Neural crest cell (in vitro differentiated cells): ENCODE results near the gene TAP1. TPM values are rescaled to one million over a fixed set of nuclear protein-coding genes. Genes with fewer than 3 reads are reported as not detected.

Experiments used
- DNase-seq: peaks from one replicate; pipeline ENCODE4 v3.0.0; 2021; ENCODE audit warnings: low read depth, mixed read lengths, low spot score
- H3K27ac Mint-ChIP-seq: one replicate; pipeline ENCODE4 v1.8.0; 2021; ENCODE audit warnings: mild to moderate bottlenecking, mixed read lengths; ENCODE audit not compliant: unreplicated experiment
- H3K27me3 Mint-ChIP-seq: 2 replicates; pipeline ENCODE4 v1.8.0; 2021; ENCODE audit warnings: low read depth, mild to moderate bottlenecking, mixed read lengths
- H3K36me3 Mint-ChIP-seq: 2 replicates; pipeline ENCODE4 v1.8.0; 2021; ENCODE audit warnings: low read depth, mild to moderate bottlenecking, mixed read lengths
- H3K4me1 Mint-ChIP-seq: 2 replicates; pipeline ENCODE4 v1.8.0; 2021; ENCODE audit warnings: mixed read lengths
- H3K4me3 Mint-ChIP-seq: one replicate; pipeline ENCODE4 v1.8.0; 2021; ENCODE audit warnings: mild to moderate bottlenecking, mixed read lengths
- H3K9me3 Mint-ChIP-seq: 2 replicates; pipeline ENCODE4 v1.8.0; 2021; ENCODE audit warnings: mixed read lengths
- total RNA-seq: library from RNA; stranded (reverse); gene quantifications from 2 replicates; pipeline ENCODE4 v1.2.1, GENCODE V29; 2021
- TF ChIP-seq, protein P1 (sequence below): fragments of 200-600 bp; sonication (generic); conservative IDR thresholded peaks from 2 replicates; pipeline ENCODE4 v1.5.0; 2021; ENCODE audit warnings: antibody characterized with exemption, mild to moderate bottlenecking

TAP1 gene
- total RNA-seq, 1 donor from 2014 or later = 2.7 TPM

DNA sequence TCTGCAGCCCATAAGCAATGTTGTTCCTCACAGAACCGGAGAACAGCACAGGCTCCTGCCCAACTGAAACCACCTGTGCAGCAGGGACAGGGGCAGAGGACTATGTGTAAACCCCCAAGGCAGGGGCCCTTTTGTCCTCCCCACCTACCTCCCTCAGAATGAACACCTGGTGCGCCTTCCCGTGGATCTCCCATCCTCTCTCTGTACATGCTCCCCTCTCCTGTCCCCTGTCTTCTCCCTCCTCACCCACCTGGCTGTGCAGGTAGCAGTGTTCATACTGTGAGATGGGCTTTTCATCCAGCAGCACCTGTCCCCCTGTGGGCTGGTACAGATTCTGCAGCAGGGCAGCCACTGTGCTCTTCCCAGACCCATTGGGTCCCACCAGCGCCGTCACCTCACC lies 23.5 kb downstream of the TAP1 start:
- no peaks in the 10 kb centered on the region for H3K4me1 Mint-ChIP-seq

DNA sequence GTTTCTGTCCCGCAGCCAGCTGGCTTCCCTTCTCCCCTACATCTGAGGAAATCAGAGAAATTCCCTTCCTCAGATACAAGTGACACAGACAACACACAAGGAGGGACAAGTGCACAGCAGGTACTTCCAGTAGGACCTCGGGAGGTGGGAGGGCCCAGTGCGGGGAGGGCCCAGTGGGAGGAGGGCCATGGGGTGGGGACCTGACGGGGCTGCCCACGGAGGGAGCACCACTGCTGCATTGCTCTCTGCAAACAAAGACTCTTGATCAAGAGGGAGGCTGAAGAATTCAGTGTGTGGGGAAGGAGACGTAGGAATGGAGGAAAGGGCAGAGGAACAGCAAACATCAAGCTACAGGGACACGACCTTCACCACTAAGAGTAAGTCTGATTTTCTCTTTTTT lies 24.0 kb downstream of the TAP1 start:
- no peak overlapping the region for H3K4me3 Mint-ChIP-seq
- TF ChIP-seq, protein P1, sequence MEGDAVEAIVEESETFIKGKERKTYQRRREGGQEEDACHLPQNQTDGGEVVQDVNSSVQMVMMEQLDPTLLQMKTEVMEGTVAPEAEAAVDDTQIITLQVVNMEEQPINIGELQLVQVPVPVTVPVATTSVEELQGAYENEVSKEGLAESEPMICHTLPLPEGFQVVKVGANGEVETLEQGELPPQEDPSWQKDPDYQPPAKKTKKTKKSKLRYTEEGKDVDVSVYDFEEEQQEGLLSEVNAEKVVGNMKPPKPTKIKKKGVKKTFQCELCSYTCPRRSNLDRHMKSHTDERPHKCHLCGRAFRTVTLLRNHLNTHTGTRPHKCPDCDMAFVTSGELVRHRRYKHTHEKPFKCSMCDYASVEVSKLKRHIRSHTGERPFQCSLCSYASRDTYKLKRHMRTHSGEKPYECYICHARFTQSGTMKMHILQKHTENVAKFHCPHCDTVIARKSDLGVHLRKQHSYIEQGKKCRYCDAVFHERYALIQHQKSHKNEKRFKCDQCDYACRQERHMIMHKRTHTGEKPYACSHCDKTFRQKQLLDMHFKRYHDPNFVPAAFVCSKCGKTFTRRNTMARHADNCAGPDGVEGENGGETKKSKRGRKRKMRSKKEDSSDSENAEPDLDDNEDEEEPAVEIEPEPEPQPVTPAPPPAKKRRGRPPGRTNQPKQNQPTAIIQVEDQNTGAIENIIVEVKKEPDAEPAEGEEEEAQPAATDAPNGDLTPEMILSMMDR = no peak
- no peaks in the 10 kb centered on the region for H3K9me3 Mint-ChIP-seq
- H3K36me3 Mint-ChIP-seq = no peaks in the 10 kb centered on the region
- H3K27ac Mint-ChIP-seq = peak overlapping the region; percentile 14
- no peak for DNase-seq
- peaks cover 7% of the 10 kb centered on the region for H3K27me3 Mint-ChIP-seq
- H3K4me1 Mint-ChIP-seq = no peaks in the 10 kb centered on the region

More for the DNA sequence above, 23.5 kb downstream of the TAP1 start:
- TF ChIP-seq, protein P1 = no peak
- no peaks in the 10 kb centered on the region for H3K36me3 Mint-ChIP-seq
- DNase-seq = no peak
- no peak overlapping the region for H3K4me3 Mint-ChIP-seq
- H3K27ac Mint-ChIP-seq = no peak overlapping the region
- no peaks in the 10 kb centered on the region for H3K9me3 Mint-ChIP-seq
- peaks cover 7% of the 10 kb centered on the region for H3K27me3 Mint-ChIP-seq

DNA sequence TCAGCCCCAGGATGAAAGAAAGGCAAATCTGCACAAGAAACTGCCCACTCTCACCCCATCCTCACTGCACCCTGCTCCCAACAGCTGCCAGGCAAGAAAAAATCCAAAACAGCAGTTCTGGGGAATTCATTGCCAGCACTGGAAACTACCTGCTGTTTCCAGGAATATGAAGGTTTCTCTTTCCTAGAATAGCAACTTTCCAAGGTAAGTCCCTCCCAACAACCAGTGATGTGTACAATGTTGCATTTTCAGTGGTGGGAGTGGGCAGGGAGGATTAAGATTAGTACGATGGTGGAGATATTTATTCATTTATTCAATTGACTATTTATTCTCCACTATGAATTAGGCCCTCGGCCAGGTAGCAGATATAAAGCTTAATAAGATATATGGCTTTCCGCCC lies 26.5 kb downstream of the TAP1 start:
- Mint-ChIP-seq H3K9me3 (no peaks in the 10 kb centered on the region), H3K27me3 (peaks cover 7% of the 10 kb centered on the region), H3K36me3 (no peaks in the 10 kb centered on the region), H3K4me1 (no peaks in the 10 kb centered on the region), H3K27ac (no peak overlapping the region), H3K4me3 (no peak overlapping the region)
- no peak for DNase-seq
- TF ChIP-seq, protein P1 = no peak

DNA sequence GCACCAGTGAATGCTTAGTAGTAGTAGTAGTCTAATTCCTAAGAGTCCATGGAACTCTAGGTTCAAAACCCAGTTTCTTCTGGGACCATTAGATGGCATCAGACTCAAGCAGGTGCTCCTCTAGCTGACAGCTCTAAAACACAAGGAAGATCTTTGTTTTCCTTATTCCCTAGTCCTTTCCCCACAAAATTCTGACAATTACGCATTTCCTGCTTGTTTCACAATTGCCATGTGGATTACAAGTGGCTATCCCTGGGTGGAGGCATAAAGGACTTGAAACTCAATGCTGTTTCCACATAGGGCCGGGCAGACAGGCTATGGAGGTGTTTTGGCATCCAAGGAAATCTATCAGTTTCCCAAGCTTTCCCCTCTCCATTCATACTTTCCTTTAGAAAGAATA lies 27.5 kb downstream of the TAP1 start:
- Mint-ChIP-seq H3K4me1 (no peaks in the 10 kb centered on the region), H3K27ac (no peak overlapping the region), H3K4me3 (no peak overlapping the region), H3K36me3 (no peaks in the 10 kb centered on the region), H3K9me3 (no peaks in the 10 kb centered on the region), H3K27me3 (peaks cover 7% of the 10 kb centered on the region)
- TF ChIP-seq, protein P1 = peak; percentile 45
- no peak for DNase-seq

DNA sequence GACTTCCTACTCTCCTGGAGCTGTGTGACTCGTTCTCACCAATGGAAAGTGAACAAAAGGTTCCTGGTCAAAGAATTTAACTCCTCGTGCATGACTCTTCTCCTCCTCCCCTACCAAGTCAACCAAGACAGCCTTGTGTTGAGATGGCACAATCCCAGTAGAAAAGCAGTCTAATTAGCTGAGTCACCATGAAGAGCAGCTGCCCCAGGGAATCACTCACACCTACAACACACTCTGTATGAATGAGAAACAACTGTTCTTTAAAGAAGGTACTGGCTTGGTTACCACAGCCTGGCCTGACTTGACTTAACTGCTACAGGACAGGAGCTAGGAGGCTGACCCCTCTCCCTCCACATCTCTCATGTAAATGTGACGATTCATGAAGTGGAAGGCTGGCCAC lies 33.8 kb downstream of the TAP1 start:
- Mint-ChIP-seq H3K9me3 (no peaks in the 10 kb centered on the region), H3K27ac (no peak overlapping the region), H3K27me3 (no peaks in the 10 kb centered on the region), H3K36me3 (no peaks in the 10 kb centered on the region), H3K4me3 (no peak overlapping the region), H3K4me1 (no peaks in the 10 kb centered on the region)
- DNase-seq = no peak
- TF ChIP-seq, protein P1 = no peak

DNA sequence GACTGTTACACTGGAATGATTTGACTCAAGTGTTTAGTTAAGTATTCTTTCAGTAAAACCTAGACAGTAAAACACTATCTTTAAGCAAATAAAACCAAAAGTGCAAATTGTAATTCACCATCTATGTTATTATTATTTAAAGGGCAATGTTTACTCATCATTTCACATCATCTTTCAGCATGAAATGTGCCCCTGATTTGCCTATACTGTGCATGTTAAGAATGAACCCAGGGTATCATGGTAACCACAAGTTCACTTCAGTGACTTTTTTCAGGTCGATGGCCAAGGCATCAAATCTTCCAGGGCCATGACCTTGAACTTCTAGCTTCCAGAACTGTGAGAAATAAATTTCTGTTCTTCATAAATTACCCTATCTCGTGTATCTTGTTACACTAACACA lies 34.6 kb downstream of the TAP1 start:
- Mint-ChIP-seq H3K4me1 (no peaks in the 10 kb centered on the region), H3K4me3 (no peak overlapping the region), H3K9me3 (no peaks in the 10 kb centered on the region), H3K27ac (no peak overlapping the region), H3K36me3 (no peaks in the 10 kb centered on the region), H3K27me3 (no peaks in the 10 kb centered on the region)
- DNase-seq = no peak
- TF ChIP-seq, protein P1 = no peak
